HG03025 (cell line): ENCODE results near the gene PSPN.

Experiments used
- ATAC-seq: cut with Tn5 transposase; IDR thresholded peaks from one replicate; pipeline ENCODE4 v1.9.1; 2021; ENCODE audit warnings: mild to moderate bottlenecking, moderate library complexity; ENCODE audit not compliant: unreplicated experiment, low FRiP score

Gene PSPN, protein sequence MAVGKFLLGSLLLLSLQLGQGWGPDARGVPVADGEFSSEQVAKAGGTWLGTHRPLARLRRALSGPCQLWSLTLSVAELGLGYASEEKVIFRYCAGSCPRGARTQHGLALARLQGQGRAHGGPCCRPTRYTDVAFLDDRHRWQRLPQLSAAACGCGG

DNA sequence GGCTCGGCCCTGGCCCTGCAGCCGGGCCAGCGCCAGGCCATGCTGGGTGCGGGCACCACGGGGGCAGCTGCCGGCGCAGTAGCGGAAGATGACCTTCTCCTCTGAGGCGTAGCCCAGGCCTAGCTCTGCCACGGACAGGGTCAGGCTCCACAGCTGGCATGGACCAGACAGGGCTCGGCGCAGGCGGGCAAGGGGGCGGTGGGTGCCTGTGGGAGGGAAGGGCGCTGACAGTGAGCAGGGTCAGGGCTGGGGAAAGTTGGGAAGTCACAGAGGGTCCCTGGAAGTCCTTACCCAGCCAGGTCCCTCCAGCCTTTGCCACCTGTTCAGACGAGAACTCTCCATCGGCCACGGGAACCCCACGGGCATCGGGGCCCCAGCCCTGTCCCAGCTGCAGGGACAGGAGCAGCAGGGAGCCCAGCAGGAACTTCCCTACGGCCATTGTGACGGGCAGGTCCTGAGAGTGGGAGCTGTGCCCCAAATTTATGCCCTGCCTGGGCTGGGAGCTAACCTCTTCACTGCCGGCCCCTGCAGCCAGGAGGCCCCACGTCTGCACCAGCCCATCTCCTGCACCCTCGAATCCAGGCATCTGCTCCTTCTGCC is at the start of gene PSPN:
Gene PSPN, minus strand, starts transcription at position 523 of the 600 bp plus-strand sequence. Its CDS starts 84 bp downstream, at position 439.
- ATAC-seq: no peak

DNA sequence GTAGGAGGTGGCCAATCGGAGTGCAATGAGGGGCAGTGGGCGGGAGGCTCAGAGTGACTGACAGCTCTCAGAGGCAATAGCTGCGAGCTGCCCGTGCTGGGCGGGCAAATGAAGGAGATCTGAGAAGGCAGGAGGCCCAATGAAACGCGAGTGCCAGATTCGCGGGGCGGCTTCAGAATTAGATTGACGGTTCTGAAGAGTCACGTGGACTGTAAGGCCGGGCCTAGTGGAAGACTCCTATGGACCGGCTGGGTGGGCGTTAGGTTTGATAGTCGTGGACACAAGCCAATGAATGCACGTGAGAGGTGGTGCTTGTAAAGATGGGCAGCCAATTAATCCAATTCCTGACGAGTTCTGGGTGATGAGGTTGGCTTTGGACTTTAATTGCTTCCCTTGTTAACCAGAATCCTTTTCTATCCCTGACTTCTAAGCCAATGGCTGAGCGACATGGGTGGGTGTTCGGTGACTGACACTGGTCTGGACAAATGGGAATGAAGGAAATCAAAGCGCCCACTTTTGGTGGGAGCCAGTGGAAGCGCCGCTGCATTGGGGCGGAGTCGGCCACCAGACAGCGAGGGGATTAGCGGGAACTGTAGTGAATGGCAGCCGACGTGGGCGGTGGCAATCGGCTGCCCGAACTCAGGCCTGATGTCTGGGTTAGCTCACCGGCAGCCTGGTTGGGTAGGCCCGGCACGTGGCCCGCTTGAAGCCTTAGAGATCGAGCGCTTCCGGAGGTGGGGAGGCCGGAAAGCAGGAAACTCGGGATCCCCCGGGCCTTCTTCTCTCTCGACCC is 49.4 kb upstream of the PSPN start:
- ATAC-seq: peak; percentile 78

DNA sequence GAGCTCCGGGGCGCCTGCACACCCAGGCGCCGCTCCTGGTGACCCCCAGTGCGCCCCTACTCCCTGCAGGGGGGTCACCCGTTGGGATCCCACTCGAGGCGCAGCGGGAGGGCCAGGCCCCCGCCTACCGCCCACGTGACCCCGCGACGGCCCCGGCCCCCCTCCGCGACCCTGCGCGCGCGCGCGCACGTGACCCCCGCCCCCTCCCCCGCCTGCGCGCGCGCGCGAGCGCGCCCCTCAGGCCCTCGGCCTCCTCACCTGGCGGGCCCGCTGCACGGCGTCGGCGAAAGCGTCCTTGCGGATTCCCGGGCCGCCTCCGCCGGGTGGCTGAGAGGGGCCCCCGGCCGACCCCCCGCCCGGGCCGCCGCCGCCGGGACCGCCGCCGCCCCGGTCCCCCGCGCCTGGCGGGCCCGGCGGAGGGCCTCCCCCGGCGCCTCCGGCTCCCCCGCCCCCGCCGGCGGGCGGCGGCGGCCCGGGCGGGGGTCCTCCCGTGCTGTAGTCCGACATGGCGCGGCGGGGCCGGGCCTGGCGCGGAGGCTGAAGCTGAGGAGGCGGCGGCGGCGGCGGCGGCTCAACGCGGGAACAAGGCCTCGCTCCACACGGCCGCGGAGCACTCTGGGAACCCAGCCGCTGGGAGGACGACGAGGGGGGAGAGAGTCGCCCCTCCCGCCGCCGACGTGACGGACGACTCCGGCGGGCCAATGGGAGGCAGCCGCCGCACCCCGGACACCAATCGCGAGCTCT is 48.6 kb upstream of the PSPN start, which contains the start of gene KHSRP:
Gene KHSRP, minus strand, starts transcription at position 617 of the 744 bp plus-strand sequence. Its CDS starts 110 bp downstream, at position 507.
- no peak for ATAC-seq

DNA sequence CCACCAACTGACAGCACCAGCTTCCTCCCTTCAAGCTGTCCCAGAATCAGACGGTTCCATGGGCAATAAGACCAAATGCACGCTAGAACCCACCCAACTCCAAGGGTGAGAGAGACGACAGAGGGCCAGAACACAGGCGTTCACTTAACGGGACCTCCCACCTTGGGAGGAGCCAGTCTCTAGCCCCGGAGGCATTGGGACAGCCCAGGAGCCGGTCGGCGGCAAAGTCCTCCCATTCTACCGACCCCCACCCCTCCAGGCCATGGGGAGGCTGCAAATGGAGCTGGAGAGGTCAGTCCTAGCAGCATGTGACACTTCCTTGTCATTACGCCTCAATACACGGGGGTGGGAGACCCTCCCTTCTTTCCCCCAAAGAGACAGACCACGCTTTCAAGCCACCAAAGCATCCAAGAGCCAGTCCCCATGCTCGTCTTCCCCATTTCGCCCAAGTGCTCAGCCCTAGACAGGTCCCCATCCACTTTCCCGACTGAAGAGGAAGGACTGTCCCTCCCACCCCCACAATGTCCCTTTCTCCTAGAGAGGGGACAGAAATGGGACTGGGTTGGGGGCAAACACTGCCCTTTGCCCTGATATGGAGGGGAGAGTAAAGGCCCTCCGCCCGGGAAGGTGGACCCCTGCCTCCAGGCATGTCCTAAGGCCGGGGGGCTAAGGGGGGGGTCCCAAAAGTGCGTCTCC is 47.9 kb upstream of the PSPN start:
- no peak for ATAC-seq

DNA sequence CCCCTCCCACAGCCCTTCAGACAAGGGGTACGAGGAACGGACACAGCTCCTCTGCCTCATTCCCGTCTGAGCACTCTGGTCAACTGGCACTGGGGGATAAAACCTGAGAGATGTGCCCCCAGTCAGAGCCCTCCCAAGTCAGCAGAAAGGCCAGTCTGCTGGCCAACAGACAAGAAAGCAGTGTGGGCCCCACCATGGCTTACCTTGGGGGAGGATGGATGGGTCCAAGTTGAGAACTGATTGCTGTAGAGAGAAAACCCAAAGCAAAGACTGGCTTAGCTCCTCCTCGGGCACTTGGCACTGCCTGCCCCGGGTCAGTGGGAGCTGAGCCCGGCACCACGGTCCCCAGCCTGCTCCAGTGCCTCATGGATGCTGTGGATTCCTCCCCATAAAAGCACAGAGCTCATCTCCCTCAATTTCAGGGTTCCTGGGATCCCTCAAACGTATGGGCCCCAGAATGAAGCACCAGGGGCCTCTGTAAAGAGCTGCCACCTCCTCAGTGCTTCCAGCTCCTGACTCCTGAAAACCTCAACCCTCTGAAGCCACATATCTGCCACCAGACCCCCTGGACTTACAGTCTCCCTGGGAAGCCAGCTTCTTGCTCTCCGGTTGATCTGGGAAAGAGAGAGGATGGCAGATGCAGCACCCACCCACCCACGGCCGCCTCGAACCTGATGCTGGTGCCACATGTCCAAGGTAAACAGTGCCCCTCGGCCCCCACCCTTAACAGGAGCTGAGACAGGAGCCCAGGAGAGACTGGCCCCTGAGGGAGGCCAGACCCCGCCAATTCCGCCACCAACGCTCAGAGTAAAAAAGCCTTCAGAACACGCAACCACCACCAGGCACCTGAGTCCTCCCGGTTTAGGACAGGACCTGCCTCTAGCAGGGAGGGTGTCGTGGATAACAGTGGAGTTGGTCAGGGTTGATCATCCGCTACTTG is 45.6 kb upstream of the PSPN start:
- ATAC-seq: no peak

DNA sequence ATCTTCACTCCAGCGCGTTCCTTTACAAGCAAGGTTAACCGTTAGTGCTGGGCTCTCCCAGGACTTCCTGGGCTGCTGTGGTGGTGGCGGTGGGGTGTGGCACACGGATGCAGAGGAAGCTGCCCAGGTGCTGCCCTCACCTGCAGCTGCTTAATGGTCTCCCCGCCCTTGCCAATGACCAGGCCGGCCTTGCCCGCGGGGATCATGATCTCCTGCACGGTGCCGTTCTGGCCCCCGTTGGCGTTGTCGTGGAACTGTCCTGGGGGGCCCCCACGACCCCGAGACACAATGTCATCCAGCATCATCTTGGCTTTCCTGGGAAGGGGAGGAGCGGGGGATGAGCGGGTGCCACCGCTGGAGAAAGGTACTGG is 42.8 kb upstream of the PSPN start:
- no peak for ATAC-seq

DNA sequence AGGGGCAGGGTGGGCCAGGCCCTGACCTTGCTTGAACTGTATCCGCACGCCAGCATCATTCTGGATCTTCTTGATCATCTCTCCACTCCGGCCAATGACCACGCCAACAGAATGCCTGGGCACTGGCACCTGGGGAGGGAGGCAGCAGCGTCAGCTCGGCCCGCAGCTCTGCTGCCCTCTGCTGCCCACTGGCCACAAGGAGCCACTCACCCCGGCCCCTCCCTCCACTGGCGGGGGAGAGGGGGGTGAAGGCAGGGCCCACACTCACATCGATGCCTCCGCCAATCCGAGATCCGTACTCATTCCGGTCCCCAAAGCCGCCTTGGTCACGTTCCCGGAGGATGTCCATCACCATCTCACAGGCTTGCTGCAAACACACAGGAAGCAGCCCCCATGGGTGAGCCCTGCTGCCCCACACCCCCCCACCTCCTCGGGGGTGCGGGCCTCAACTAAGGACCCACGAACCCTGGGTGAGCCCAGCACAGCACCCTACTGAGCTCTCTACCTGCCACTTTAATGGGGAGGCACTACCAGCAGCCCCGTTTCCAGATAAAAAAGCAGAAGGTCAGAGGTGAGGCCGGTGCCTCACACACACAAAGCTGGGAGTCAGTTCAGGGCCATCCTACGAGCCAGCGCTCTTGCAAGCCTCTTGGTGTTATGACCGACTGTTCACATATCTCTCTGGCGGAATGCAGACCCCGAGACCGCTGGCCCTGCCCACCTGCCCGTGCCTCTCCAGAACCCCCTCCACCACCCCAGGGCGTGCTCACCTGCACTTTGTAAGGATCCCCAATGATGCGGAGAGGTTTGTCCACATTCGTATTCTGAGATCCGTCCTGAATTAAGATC is 42.2 kb upstream of the PSPN start:
- ATAC-seq: no peak

DNA sequence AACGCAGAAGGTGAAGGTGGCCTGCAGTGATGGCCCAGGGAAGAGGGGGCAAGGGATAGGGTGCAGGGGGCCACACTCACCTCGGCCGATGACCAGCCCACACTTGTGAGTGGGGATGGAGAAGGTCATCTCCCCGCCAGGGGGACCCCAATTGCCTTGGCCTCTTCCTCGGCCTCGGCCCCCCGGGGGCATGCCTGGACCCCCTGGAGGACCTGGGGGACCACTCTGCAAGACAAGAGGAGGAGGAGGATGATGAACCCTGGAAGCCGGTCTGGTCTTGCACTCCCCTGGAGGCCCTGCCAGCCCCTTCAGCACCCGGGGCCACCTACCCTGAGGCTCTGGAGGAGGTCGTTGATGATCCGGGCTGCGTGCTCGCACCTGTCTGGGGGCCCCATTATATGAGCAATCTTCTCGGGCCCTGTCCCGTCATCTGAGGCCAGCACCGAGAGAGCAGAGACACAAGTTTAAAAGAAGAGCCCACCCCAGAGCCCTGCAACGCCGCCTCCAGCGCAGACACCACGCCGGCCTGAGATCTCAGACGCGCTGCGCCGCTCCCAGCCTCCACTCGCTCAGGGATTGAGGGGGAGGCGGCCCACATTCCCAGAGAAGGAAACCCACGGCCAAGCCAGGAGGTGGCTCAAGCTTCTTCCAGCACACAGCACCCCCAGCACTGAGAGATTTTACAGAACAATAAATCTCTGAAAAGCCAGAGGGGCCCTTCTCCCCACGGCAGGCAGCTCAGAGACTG is 41.1 kb upstream of the PSPN start:
- ATAC-seq: no peak

DNA sequence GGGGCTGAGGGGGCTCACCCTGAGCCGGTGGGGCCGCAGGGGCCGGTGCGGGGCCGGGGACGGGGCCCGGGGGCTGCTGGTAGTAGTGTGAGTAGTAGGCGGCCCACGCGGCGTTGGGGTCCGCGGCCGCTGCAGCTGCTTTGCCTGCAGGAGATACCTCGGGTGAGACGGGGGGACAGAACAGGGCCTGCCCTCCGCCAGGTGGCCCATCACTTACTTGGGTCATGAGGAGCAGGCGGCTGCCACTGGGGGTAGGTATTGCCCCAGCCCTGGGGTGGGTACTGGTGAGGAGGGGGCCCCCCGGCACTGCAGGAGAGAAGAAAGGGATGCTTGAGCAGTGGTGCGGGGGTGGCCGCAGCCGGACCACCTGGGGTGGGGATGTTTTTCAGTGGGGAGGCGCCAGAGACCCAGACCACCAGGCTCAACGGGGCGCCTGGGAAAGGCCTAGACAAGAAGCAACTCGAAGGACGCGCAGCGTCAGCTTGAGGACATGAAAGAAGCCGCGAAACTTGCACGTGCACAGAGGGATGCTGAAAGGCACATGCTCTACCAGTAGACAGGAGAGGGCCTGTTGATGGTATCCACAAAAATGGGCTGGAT is 40.0 kb upstream of the PSPN start:
- no peak for ATAC-seq

DNA sequence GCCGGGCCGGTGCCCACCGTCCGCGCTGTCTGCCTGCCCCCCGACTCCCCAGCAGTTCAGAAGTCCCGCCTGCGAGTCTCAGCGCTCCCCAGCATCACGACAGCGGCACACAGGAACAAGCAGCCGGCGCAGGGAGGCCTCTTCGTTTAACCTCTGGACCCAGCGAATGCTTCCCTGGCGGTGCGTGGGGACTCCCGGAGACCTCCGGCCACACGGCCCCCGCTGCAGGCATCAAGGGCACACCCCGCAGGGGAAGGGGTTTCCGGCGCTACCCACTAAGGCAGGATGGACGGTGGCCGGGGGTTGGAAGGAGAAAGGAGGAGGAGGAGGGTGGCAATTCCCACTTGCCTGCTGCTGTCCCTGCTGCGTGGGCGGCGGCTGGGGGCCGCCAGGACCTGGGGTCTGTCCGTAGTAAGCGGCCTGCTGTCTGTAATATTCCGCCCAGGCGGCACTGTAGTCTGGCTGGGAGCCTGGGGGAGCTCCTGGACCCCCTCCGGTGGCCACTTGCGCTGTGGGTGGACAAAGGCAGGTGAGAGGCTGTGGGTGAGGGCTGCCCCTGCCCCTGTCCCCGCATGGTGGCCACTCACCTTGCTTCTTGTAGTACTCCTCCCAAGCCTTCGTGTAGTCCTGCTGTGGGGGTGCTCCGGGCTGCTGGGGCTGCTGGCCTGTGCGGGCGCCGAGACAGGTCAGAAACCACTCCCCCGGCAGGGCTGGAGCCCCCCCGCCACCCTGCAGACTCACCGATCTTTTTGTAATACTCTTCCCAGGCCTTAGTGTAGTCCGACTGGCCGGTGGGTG is 39.3 kb upstream of the PSPN start:
- ATAC-seq: no peak

DNA sequence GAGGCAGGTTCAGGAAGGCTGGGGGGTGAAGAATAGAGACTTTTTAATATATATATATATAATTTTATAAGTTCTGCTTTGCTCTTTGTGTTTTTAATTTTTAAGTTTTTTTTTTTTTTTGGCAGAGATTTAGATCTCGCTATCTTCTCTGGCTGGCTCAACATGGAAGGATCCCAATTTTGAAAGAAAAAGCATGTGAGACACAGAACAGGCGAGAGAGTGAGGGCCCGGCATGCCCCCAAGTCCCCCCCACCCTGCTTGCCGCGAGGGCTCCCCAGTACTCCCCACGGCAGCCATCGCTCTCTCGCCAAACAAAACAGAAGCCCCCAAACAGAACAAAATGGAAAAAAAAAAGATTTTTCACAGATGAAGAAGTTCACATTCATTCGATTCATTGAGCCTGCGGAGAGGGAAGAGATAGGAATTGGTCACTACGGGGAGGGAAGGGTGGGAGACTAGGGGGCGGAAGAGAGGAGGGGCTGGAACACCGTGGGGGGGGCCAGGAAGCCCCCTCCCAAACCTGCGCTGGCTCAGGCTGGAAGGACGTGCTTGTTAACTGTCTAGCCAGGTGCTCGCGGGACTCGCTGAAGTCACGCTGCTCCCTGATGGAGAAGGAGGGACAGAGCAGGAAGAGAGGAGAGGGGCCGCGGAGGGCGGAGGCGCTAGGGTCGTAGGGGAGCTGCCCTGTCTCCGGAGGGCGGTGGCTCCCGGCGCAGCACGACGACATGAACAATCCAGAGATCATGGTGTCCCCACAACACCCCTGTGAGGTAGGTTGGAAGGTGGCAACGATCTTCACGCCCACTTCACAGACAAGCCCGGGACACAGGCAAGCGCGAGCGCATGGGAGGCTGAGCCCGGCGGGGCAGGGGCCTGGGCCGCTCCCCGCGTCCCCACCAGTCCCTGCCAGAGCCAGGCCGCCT is 38.2 kb upstream of the PSPN start:
- no peak for ATAC-seq

DNA sequence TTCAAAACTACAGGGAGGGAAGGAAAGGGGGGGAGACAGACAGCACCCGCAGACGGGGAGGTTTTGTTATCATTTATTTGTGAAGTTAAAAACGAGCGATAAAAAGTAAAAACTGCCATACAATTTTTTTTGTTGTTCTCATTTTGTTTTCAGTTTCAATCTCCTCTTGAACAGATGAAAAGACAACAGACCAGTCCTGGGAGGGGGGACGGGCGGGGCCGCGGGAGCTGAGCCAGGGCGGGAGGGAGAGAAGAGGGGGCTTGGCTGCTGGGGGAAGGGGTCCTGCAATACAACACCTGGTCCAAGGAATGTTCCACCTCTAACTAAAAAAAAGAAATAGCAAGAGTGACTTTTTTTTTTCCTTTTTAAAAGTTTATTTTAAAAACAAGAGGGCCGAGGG is 37.6 kb upstream of the PSPN start:
- no peak for ATAC-seq

DNA sequence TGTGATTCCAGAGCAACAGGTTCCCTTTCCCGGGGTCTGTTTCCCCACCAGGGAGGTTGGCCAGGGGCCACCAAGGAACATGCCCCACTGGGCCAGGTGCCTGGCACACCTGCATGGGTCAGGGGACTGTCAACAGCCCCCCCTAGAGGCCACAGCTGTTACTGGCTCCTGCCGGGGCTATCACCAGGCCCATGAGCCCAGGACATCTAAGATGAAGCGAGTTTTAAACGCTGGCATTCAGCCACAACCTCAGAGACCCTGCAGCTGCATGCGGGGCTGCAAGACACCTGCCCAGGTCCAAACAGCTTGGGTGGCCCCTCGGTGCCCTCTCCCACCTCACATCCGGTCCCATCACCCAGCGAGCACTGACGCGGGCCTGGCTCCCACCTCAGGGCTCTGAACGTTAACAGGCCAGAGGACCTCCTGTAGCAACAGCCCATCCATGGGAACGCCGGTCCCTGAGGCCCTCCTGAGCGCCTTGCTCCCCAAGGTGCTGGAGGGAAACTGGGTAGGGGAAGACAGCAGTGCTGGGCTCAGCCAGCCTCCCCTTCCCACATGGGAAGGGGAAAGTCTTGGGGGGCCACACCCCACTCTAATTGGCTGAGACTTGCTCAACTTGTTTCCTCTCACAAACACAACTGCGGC is 36.8 kb upstream of the PSPN start:
- ATAC-seq: no peak

DNA sequence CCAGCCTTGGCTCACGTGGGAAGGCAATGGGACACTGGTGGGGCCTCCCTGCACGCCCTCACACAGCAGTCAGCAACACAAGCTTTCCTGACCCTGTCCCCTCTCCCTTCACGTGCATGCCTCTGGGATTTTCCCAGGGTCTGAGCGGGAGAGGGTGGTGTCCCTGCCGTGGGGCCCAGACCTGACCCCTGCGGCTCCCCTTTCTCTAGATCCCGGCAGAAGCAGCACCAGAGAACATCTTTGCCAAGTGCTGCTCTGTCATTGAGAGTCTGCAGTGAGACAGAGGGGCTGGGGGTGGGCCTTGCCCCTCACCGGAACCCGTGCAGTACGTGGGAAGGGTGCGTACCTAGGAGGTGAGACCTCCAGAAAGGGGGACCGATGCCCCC is 36.3 kb upstream of the PSPN start:
- no peak for ATAC-seq

DNA sequence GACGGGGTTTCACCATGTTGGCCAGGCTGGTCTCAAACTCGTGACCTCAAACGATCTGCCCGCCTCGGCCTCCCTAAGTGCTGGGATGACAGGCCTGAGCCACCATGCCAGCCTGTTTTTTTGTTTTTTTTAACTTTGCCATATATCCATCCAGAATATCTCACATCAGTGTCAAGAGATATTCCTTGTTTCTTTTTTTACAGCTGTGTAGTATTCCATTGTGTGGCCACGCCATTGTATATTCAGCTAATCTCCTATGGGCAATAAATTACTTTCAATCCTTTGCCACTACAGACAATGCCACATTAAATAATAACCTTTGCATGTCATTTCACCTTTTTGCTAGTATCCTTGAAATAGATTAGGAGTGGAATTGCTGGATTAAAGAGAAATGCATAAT is 33.6 kb upstream of the PSPN start:
- ATAC-seq: no peak
